Peyer's patch (tissue), 4 donors: Measurements from ENCODE around the gene LTV1.

Source experiments
- POLR2A ChIP-seq, 2 donors: fragments of 450-650 bp; IDR thresholded peaks; one replicate each; pipeline ENCODE4 v1.5.1; 2017; ENCODE audit warnings: antibody characterized with exemption in 2 of 2, mild to moderate bottlenecking in 2 of 2, moderate library complexity in 2 of 2
- TF ChIP-seq, protein P1 (sequence below), 6 experiments: fragments of 450-650 bp in 4 of 6; fragments of 200-600 bp in 2 of 6; sonication (generic) in 1 of 6; IDR thresholded peaks; one replicate each; pipeline ENCODE4 v1.5.1; 2017 to 2019; ENCODE audit warnings: antibody characterized with exemption in 6 of 6, mild to moderate bottlenecking in 3 of 6, moderate library complexity in 1 of 6

DNA sequence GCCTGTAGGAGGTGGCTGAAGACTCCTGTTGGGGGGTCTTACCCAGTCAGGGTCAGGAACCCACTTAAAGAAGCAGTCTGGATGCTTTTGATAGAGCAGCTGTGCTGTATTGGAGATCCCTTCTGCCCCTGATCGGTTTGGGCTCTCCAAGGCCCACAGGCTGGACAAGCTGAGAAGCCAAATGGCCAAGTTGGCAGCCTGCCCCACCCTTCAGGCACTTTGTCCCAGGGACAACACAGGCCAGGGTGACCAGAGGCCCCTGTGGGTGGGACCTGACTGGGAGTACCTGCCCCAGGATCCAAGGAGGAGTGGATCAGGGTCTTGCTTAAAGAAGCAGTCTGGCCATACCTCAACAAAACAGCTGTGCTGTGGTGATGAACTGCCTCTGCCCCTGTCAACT, 69.5 kb downstream of the LTV1 start:
- TF ChIP-seq, protein P1, sequence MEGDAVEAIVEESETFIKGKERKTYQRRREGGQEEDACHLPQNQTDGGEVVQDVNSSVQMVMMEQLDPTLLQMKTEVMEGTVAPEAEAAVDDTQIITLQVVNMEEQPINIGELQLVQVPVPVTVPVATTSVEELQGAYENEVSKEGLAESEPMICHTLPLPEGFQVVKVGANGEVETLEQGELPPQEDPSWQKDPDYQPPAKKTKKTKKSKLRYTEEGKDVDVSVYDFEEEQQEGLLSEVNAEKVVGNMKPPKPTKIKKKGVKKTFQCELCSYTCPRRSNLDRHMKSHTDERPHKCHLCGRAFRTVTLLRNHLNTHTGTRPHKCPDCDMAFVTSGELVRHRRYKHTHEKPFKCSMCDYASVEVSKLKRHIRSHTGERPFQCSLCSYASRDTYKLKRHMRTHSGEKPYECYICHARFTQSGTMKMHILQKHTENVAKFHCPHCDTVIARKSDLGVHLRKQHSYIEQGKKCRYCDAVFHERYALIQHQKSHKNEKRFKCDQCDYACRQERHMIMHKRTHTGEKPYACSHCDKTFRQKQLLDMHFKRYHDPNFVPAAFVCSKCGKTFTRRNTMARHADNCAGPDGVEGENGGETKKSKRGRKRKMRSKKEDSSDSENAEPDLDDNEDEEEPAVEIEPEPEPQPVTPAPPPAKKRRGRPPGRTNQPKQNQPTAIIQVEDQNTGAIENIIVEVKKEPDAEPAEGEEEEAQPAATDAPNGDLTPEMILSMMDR (IDR thresholded peaks at IDR 0.05), result no peak
- no peak for TF ChIP-seq POLR2A (IDR thresholded peaks at IDR 0.05)
